Measurements from ENCODE around the gene PRR5L.
"Not testable (repeated sequence)": the region's sequence is repeated elsewhere in the genome, so short reads cannot be mapped to it uniquely, and the experiment has no call there.

PRR5L gene

GRCh38 chr11:36511062-36511461 is 215.0 kb downstream of the PRR5L start:
- DNase-seq = not testable (repeated sequence)

- no peak for DNase-seq
These were observed 215.9 kb downstream of the PRR5L start for GRCh38 chr11:36512016-36512415.

- no peak for DNase-seq
These were observed 217.9 kb downstream of the PRR5L start for GRCh38 chr11:36513965-36514364.

Measured in activated CD4-positive, alpha-beta T cell treated with anti-CD3 and anti-CD28 coated beads, Interleukin-2, Interleukin-6, amounts not matched to agents 100 ng/mL and 50 ng/mL, durations not matched to agents 16 hours and 8 hours (primary cell).